B cell (primary cell): ENCODE results near the gene KCNK17. TPM values are rescaled to one million over a fixed set of nuclear protein-coding genes. Genes with fewer than 3 reads are reported as not detected.

Source experiments
- ATAC-seq: fragments of 200-7000 bp; cut with Tn5 transposase; one replicate; pipeline ENCODE4 v1.10.0; 2021; ENCODE audit warnings: low read depth, mild to moderate bottlenecking, moderate number of reproducible peaks, moderate library complexity
- CTCF ChIA-PET: fragments of 350-600 bp; sonication (Branson Sonifier 250); formaldehyde crosslinking; loops from one replicate; lab custom pipeline; 2021; ENCODE audit warnings: antibody characterized with exemption, inconsistent platforms; lab: Charles Lee
- POLR2A ChIA-PET: fragments of 350-600 bp; sonication (Branson Sonifier 250); formaldehyde crosslinking; loops from one replicate; lab custom pipeline; 2021; ENCODE audit warnings: antibody characterized with exemption; lab: Charles Lee
- DNase-seq: peaks from one replicate; pipeline ENCODE4 v3.0.0; 2013
- H2AFZ ChIP-seq: 2 replicates; pipeline ENCODE4 v1.6.1; 2012; ENCODE audit warnings: mild to moderate bottlenecking, low read depth, low read length; ENCODE audit not compliant: insufficient read depth, poor library complexity, severe bottlenecking
- H3K27ac ChIP-seq, 2 donors: 1 replicate in 1 of 2; 2 replicates in 1 of 2; pipeline ENCODE4 v1.5.1; 2012 to 2013; ENCODE audit warnings: low read length in 2 of 2, mild to moderate bottlenecking in 2 of 2, moderate library complexity in 1 of 2
- H3K27me3 ChIP-seq, 4 experiments: fragments of 200-600 bp in 1 of 4; sonication (generic) in 1 of 4; replicated peaks in 1 of 4; 1 replicate in 2 of 4; 2 replicates in 2 of 4; pipeline versions ENCODE4 v1.6.1 to v1.7.0; 2013 to 2016; ENCODE audit warnings: low read length in 3 of 4, mild to moderate bottlenecking in 2 of 4, mixed read lengths in 1 of 4, moderate library complexity in 1 of 4; ENCODE audit not compliant: insufficient read depth in 4 of 4, control insufficient read depth in 3 of 4; ENCODE audit errors: control extremely low read depth in 1 of 4
- H3K36me3 ChIP-seq, 2 experiments: replicated peaks in 1 of 2; 1 replicate in 1 of 2; 2 replicates in 1 of 2; pipeline versions ENCODE4 v1.6.1 to v1.7.1; 2013; ENCODE audit warnings: low read length in 1 of 2; ENCODE audit not compliant: insufficient read depth in 2 of 2, control insufficient read depth in 1 of 2; ENCODE audit errors: control extremely low read depth in 1 of 2, extremely low read depth in 1 of 2
- H3K4me1 ChIP-seq, 2 donors: fragments of 200-600 bp in 1 of 2; sonication (generic) in 1 of 2; 1 replicate in 1 of 2; 2 replicates in 1 of 2; pipeline versions ENCODE4 v1.5.1 to v1.6.1; 2013 to 2017; ENCODE audit warnings: low read length in 2 of 2; ENCODE audit not compliant: control insufficient read depth in 2 of 2, insufficient read depth in 2 of 2
- H3K4me2 ChIP-seq: replicated peaks from 2 replicates; pipeline ENCODE3; 2012; ENCODE audit warnings: mild to moderate bottlenecking, low read depth, low read length; ENCODE audit not compliant: poor library complexity, severe bottlenecking
- H3K4me3 ChIP-seq, 5 experiments: fragments of 200-600 bp in 1 of 5; sonication (generic) in 1 of 5; 1 replicate in 3 of 5; 2 replicates in 2 of 5; pipeline versions ENCODE4 v1.5.1 to v1.7.0; 2011 to 2016; ENCODE audit warnings: low read length in 4 of 5, mild to moderate bottlenecking in 4 of 5, low read depth in 2 of 5, control low read depth in 1 of 5, moderate library complexity in 1 of 5; ENCODE audit not compliant: insufficient read depth in 1 of 5; ENCODE audit errors: control extremely low read depth in 1 of 5, extremely low read depth in 1 of 5
- H3K79me2 ChIP-seq: fragments of 200-600 bp; sonication (generic); one replicate; pipeline ENCODE4 v1.6.0; 2016; ENCODE audit warnings: low read length; ENCODE audit not compliant: control insufficient read depth, insufficient read depth
- H3K9ac ChIP-seq: fragments of 200-600 bp; sonication (generic); 2 replicates; pipeline ENCODE4 v1.6.1; 2017; ENCODE audit warnings: mild to moderate bottlenecking, low read length, moderate library complexity
- H3K9me3 ChIP-seq, 3 donors: one replicate each; pipeline versions ENCODE4 v1.6.1 to v1.7.1; 2013; ENCODE audit warnings: low read length in 2 of 3; ENCODE audit not compliant: control insufficient read depth in 2 of 3, insufficient read depth in 1 of 3; ENCODE audit errors: control extremely low read depth in 1 of 3
- H4K20me1 ChIP-seq: 2 replicates; pipeline ENCODE4 v1.6.0; 2012; ENCODE audit warnings: mild to moderate bottlenecking, low read length; ENCODE audit not compliant: insufficient read depth, control insufficient read depth, poor library complexity, severe bottlenecking
- H3K27ac Mint-ChIP-seq: one replicate; pipeline ENCODE4 v1.8.0; 2021; ENCODE audit warnings: mixed read lengths
- H3K27me3 Mint-ChIP-seq: one replicate; pipeline ENCODE4 v1.8.0; 2021; ENCODE audit warnings: mixed read lengths
- H3K4me1 Mint-ChIP-seq: one replicate; pipeline ENCODE4 v1.8.0; 2021; ENCODE audit warnings: mixed read lengths
- H3K4me3 Mint-ChIP-seq: one replicate; pipeline ENCODE4 v1.8.0; 2021; ENCODE audit warnings: mixed read lengths
- H3K9me3 Mint-ChIP-seq: one replicate; pipeline ENCODE4 v1.8.0; 2022; ENCODE audit warnings: mixed read lengths; ENCODE audit not compliant: insufficient read depth
- CTCF ChIP-seq: fragments of 200-600 bp; IDR thresholded peaks from one replicate; pipeline ENCODE4 v1.8.0; 2022; ENCODE audit warnings: antibody characterized with exemption, mild to moderate bottlenecking
- EZH2 ChIP-seq: IDR thresholded peaks from 2 replicates; pipeline ENCODE4 v1.6.1; 2012; ENCODE audit warnings: borderline replicate concordance, low read depth, mild to moderate bottlenecking, moderate library complexity, low read length; ENCODE audit not compliant: insufficient read depth, poor library complexity, severe bottlenecking
- WGBS: methylation state at CpG from one replicate; pipeline ENCODE4 v1.1.5; 2013; ENCODE audit warnings: missing lambda C conversion rate; ENCODE audit not compliant: insufficient coverage; 5-methylcytosine and 5-hydroxymethylcytosine counted together
- intact Hi-C: fragments of 100-400 bp; cut with micrococcal nuclease; formaldehyde crosslinking; loops from one replicate; pipeline ENCODE4 v1.10.0; 2022
- polyA plus RNA-seq: library from polyadenylated mRNA; depleted of rRNA; stranded (reverse); fragments of >200 nt; gene quantifications from 2 replicates; pipeline ENCODE4 v1.2.3, GENCODE V29; 2012
- total RNA-seq, 2 donors: library from RNA; stranded (reverse); fragments of 120-200 nt in 1 of 2; gene quantifications; 1 replicate in 1 of 2; 2 replicates in 1 of 2; pipeline versions ENCODE4 v1.2.3 to v1.2.4, GENCODE V29; 2013 to 2022

The KCNK17 gene
- total and polyA plus RNA-seq, 2 donors (not counting 1 experiment from before 2014, with no cell fraction given): not detected

DNA sequence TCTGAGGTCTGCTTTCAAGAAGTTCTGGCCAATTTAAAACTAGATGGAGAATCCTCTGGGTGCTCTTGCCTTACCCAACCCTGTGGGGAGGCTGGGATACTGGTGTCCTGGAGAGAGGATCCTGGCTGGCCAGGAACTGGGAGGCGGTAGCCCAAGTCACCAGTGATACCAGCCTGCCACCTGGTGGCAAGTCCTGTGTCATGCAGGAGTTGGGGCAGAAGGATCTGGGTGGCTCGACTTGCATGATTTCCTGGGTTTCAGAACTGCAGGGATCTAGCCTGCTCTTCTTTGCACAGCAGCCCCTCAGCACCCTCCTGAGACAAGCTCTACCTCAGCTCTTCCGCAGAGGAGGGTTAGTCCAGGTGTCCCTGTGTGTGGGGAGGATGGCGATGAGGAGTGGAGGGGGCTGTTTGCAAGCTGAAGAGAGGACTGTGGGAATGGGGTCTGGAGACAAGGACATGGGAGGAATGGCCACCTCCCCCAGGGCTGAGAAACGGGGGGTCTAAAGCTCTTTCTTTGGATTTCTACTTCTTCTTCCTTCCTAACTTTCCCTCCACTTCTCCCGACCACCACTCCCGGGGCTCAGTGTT lies 4.2 kb downstream of the KCNK17 start:
- Mint-ChIP-seq H3K27ac (no peak overlapping the region), H3K9me3 (no peaks in the 10 kb centered on the region), H3K4me1 (peaks cover 24% of the 10 kb centered on the region), H3K4me3 (no peak overlapping the region), H3K27me3 (peaks cover 32% of the 10 kb centered on the region)
- no peak overlapping the region for H2AFZ ChIP-seq
- no peaks in the 10 kb centered on the region for H4K20me1 ChIP-seq
- WGBS: 57% methylated on average over 2 of the region's 7 CpGs
- H3K36me3 ChIP-seq: no peaks in the 10 kb centered on the region
- peaks cover 21 to 23% of the 10 kb centered on the region in 2 donors for H3K4me1 ChIP-seq
- H3K4me2 ChIP-seq: no peak overlapping the region
- H3K9ac ChIP-seq: no peak overlapping the region
- peak; percentile 56 for ATAC-seq
- POLR2A ChIA-PET: no interaction called here
- peak; percentile 65 for DNase-seq
- H3K27me3 ChIP-seq: peaks cover 0 to 41% (median 23%) of the 10 kb centered on the region in 4 experiments
- H3K27ac ChIP-seq: no peak overlapping the region
- no peaks in the 10 kb centered on the region for H3K79me2 ChIP-seq
- no peak overlapping the region for H3K4me3 ChIP-seq
- intact Hi-C loops: loop anchor here (1.0 kb wide), 2 partner anchors 144 to 438 kb away; no protein-coding TSS in a partner anchor
- CTCF ChIA-PET: interaction anchor here (0.6 to 11.7 kb wide), 18 partner anchors 8 to 437 kb away, joined by 3 to 241 read pairs (median 4); partner anchors contain the start of gene KCNK16
- TF ChIP-seq CTCF (peak; percentile 85), EZH2 (no peak)
- peaks cover 0 to 6% (median 0%) of the 10 kb centered on the region in 3 donors for H3K9me3 ChIP-seq

GRCh38 chr6:39307462-39307861 lies 6.8 kb downstream of the KCNK17 start:
- TF ChIP-seq CTCF (no peak), EZH2 (no peak)
- ChIA-PET POLR2A (no interaction called here), CTCF (interaction anchor here (0.6 to 11.7 kb wide), 4 partner anchors 30 to 1276 kb away, joined by 3 to 241 read pairs (median 52); no protein-coding TSS in a partner anchor)
- H3K9me3 ChIP-seq: peaks cover 0 to 5% (median 0%) of the 10 kb centered on the region in 3 donors
- no peak for ATAC-seq
- DNase-seq: no peak
- intact Hi-C loops: no loop called here
- H3K36me3 ChIP-seq: no peaks in the 10 kb centered on the region
- H3K27me3 Mint-ChIP-seq: peaks cover 31% of the 10 kb centered on the region
- peaks cover 0 to 19% (median 10%) of the 10 kb centered on the region in 4 experiments for H3K27me3 ChIP-seq
- no peaks in the 10 kb centered on the region for H3K79me2 ChIP-seq
- H3K4me3 ChIP-seq: no peak overlapping the region
- H3K4me1 Mint-ChIP-seq: peaks cover 13% of the 10 kb centered on the region
- H4K20me1 ChIP-seq: no peaks in the 10 kb centered on the region
- H3K9ac ChIP-seq: no peak overlapping the region
- peaks cover 4 to 7% of the 10 kb centered on the region in 2 donors for H3K4me1 ChIP-seq
- no peak overlapping the region for H3K27ac Mint-ChIP-seq
- WGBS: 85% methylated on average over 3 of the region's 3 CpGs
- H3K4me2 ChIP-seq: no peak overlapping the region
- no peak overlapping the region for H2AFZ ChIP-seq
- H3K27ac ChIP-seq: no peak overlapping the region
- H3K4me3 Mint-ChIP-seq: no peak overlapping the region
- no peaks in the 10 kb centered on the region for H3K9me3 Mint-ChIP-seq
